Fibroblast of lung (primary cell): ENCODE measurements around the gene KLF16.

Experiments
- EZH2 ChIP-seq: IDR thresholded peaks from 2 replicates; pipeline ENCODE4 v1.5.1; 2012; ENCODE audit warnings: low read length, control low read depth, mild to moderate bottlenecking; ENCODE audit errors: missing control alignments
- TF ChIP-seq, protein P1 (sequence below), 2 donors: IDR thresholded peaks in 1 of 2; conservative IDR thresholded peaks in 1 of 2; 1 replicate in 1 of 2; 2 replicates in 1 of 2; pipeline ENCODE4 v1.5.1; 2011 to 2012; ENCODE audit warnings: low read length in 2 of 2, control low read depth in 1 of 2, inconsistent platforms in 1 of 2, low read depth in 1 of 2, mild to moderate bottlenecking in 1 of 2

DNA sequence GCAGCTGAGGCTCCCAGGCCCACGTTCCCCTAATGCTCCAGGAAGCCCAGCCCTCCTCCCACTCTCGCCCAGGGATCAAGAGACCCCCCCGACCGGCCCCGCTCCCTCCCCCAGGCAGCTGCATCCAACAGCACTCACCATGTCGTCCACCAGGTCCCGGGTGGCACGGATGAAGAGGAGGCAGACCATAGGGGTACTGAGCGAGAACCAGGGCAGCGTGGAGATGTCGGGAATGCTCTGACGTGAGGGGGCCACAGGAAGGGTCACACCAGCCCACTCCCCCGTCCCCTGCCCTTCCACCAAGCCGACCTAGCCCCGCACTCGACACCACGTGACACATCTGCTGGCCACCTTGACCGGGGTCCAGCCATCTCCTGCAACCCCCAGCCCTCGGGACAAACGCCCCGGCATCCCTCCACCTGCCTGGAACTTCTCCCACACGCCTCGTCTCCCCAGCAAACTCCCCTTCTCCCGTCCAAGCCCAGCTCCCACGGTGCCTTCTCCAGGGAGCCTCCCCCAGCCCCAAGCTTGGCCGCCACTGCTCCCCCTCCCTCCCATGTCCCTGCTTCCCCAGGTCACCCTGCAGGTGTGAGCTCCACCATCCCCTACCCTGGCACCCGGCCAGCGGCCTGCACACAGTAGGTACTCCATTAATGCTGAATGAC is 56.2 kb downstream of the KLF16 start:
- TF ChIP-seq, protein P1, sequence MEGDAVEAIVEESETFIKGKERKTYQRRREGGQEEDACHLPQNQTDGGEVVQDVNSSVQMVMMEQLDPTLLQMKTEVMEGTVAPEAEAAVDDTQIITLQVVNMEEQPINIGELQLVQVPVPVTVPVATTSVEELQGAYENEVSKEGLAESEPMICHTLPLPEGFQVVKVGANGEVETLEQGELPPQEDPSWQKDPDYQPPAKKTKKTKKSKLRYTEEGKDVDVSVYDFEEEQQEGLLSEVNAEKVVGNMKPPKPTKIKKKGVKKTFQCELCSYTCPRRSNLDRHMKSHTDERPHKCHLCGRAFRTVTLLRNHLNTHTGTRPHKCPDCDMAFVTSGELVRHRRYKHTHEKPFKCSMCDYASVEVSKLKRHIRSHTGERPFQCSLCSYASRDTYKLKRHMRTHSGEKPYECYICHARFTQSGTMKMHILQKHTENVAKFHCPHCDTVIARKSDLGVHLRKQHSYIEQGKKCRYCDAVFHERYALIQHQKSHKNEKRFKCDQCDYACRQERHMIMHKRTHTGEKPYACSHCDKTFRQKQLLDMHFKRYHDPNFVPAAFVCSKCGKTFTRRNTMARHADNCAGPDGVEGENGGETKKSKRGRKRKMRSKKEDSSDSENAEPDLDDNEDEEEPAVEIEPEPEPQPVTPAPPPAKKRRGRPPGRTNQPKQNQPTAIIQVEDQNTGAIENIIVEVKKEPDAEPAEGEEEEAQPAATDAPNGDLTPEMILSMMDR (conservative IDR thresholded peaks at IDR 0.05 in 1 of 2, IDR thresholded peaks at IDR 0.05 in 1 of 2; ENCODE audit: low read depth in 1 of 2, low read length in 2 of 2), result no peak
- no peak for TF ChIP-seq EZH2
